HG02870 (cell line): Measurements from ENCODE around the gene SLC2A8.

Experiments
- ATAC-seq: cut with Tn5 transposase; IDR thresholded peaks from one replicate; pipeline ENCODE4 v1.9.1; 2021; ENCODE audit warnings: mild to moderate bottlenecking, moderate library complexity; ENCODE audit not compliant: unreplicated experiment

Gene SLC2A8

GRCh38 chr9:127423934-127424675 is 27.1 kb downstream of the SLC2A8 start, which contains the start of gene ZNF79:
ZNF79 (plus strand) TSS chr9:127424382; CDS start chr9:127424788, 406 bp downstream.
- peak; percentile 71 for ATAC-seq

GRCh38 chr9:127424676-127424999 is 27.7 kb downstream of the SLC2A8 start:
- peak; percentile 22 for ATAC-seq

- no peak for ATAC-seq
These were observed 29.8 kb downstream of the SLC2A8 start for GRCh38 chr9:127426756-127427155.

- no peak for ATAC-seq
These were observed 31.4 kb downstream of the SLC2A8 start for GRCh38 chr9:127428348-127428747.

- no peak for ATAC-seq
These were observed 33.4 kb downstream of the SLC2A8 start for GRCh38 chr9:127430415-127430814.

GRCh38 chr9:127437497-127438264 is 40.7 kb downstream of the SLC2A8 start:
- no peak for ATAC-seq

GRCh38 chr9:127438394-127438793 is 41.4 kb downstream of the SLC2A8 start:
- no peak for ATAC-seq

- no peak for ATAC-seq
These were observed 47.4 kb downstream of the SLC2A8 start for GRCh38 chr9:127444283-127444920.

GRCh38 chr9:127444921-127445850 is 48.2 kb downstream of the SLC2A8 start:
- ATAC-seq = no peak

GRCh38 chr9:127445851-127446712 is 49.1 kb downstream of the SLC2A8 start:
- no peak for ATAC-seq

GRCh38 chr9:127446713-127447415 is 49.9 kb downstream of the SLC2A8 start:
- ATAC-seq = no peak

- ATAC-seq = no peak
These were observed 50.6 kb downstream of the SLC2A8 start for GRCh38 chr9:127447416-127448111.

GRCh38 chr9:127448112-127448805 is 51.3 kb downstream of the SLC2A8 start:
- no peak for ATAC-seq

- no peak for ATAC-seq
These were observed 52.5 kb downstream of the SLC2A8 start for GRCh38 chr9:127449332-127449966.

- no peak for ATAC-seq
These were observed 53.3 kb downstream of the SLC2A8 start for GRCh38 chr9:127450243-127450760.

GRCh38 chr9:127450830-127451607 is 54.0 kb downstream of the SLC2A8 start, which contains the start of the genes LRSAM1 and RPL12:
LRSAM1 (plus strand) TSS chr9:127451510; CDS start chr9:127454528, 3,018 bp downstream.
RPL12 (minus strand) TSS chr9:127451406; CDS start chr9:127451317, 89 bp downstream.
- ATAC-seq = peak; percentile 62

GRCh38 chr9:127451608-127451857 is 54.6 kb downstream of the SLC2A8 start:
- peak; percentile 17 for ATAC-seq
